Measurements from ENCODE around the gene PKNOX2.

Gene PKNOX2

GRCh38 chr11:125129316-125129993 is 35.1 kb upstream of the PKNOX2 start:
- TF ChIP-seq SPI1 (IDR thresholded peaks at IDR 0.05; ENCODE audit: borderline replicate concordance, low read depth) (no peak), CTCF (IDR thresholded peaks at IDR 0.05; ENCODE audit: insufficient read depth, low read length) (no peak), POLR2AphosphoS5 (IDR thresholded peaks at IDR 0.05; ENCODE audit: low read depth) (no peak), GABPA (IDR thresholded peaks at IDR 0.05; ENCODE audit: low read depth) (no peak), REST (IDR thresholded peaks at IDR 0.05; ENCODE audit: insufficient replicate concordance, low read depth) (no peak)
- Histone ChIP-seq H3K4me3 (replicated peaks; ENCODE audit: insufficient read depth, low read length) (no peak overlapping the region), H3K27me3 (ENCODE audit: insufficient read depth, poor library complexity, severe bottlenecking) (no peaks in the 10 kb centered on the region)

GRCh38 chr11:125132071-125132470 is 32.5 kb upstream of the PKNOX2 start:
- TF ChIP-seq REST (IDR thresholded peaks at IDR 0.05; ENCODE audit: insufficient replicate concordance, low read depth) (no peak), POLR2AphosphoS5 (IDR thresholded peaks at IDR 0.05; ENCODE audit: low read depth) (no peak), SPI1 (IDR thresholded peaks at IDR 0.05; ENCODE audit: borderline replicate concordance, low read depth) (no peak), GABPA (IDR thresholded peaks at IDR 0.05; ENCODE audit: low read depth) (no peak)
- DNase-seq (ENCODE audit: low read depth in 1 of 2, low spot score in 1 of 2), result no peak
- no peaks in the 10 kb centered on the region for H3K27me3 ChIP-seq (ENCODE audit: insufficient read depth, poor library complexity, severe bottlenecking)
- no peak overlapping the region for H3K27ac ChIP-seq (replicated peaks)
- H3K4me3 ChIP-seq (replicated peaks; ENCODE audit: insufficient read depth, low read length), result no peak overlapping the region

More at GRCh38 chr11:125129316-125129993, 35.1 kb upstream of the PKNOX2 start:
- H3K27ac ChIP-seq (replicated peaks), result no peak overlapping the region
- no peak for DNase-seq (ENCODE audit: low read depth in 1 of 2, low spot score in 1 of 2)

GRCh38 chr11:125132596-125132995 is 32.0 kb upstream of the PKNOX2 start:
- Histone ChIP-seq H3K4me3 (replicated peaks; ENCODE audit: insufficient read depth, low read length) (no peak overlapping the region), H3K27ac (replicated peaks) (no peak overlapping the region), H3K27me3 (ENCODE audit: insufficient read depth, poor library complexity, severe bottlenecking) (no peaks in the 10 kb centered on the region)
- DNase-seq (ENCODE audit: low read depth in 1 of 2, low spot score in 1 of 2), result no peak
- TF ChIP-seq SPI1 (IDR thresholded peaks at IDR 0.05; ENCODE audit: borderline replicate concordance, low read depth) (no peak), POLR2AphosphoS5 (IDR thresholded peaks at IDR 0.05; ENCODE audit: low read depth) (no peak), CTCF (IDR thresholded peaks at IDR 0.05; ENCODE audit: insufficient read depth, low read length) (no peak), GABPA (IDR thresholded peaks at IDR 0.05; ENCODE audit: low read depth) (no peak), REST (IDR thresholded peaks at IDR 0.05; ENCODE audit: insufficient replicate concordance, low read depth) (no peak)
